Ascending aorta (tissue), 2 donors: ENCODE data around the gene DOCK2. TPM values are rescaled to one million over a fixed set of nuclear protein-coding genes. Genes with fewer than 3 reads are reported as not detected.

Experiments used
- DNase-seq, 2 donors: peaks; one replicate each; pipeline ENCODE4 v3.0.0-alpha.2; 2019; ENCODE audit warnings: low spot score in 2 of 2
- H3K27ac ChIP-seq, 2 donors: fragments of 200-600 bp; sonication (generic); one replicate each; pipeline ENCODE4 v1.5.1; 2016 to 2017; ENCODE audit warnings: mild to moderate bottlenecking in 1 of 2
- H3K27me3 ChIP-seq: fragments of 200-600 bp; sonication (generic); one replicate; pipeline ENCODE4 v1.5.1; 2017
- H3K36me3 ChIP-seq, 2 donors: fragments of 200-600 bp; sonication (generic); one replicate each; pipeline ENCODE4 v1.5.1; 2016
- H3K4me1 ChIP-seq, 2 donors: fragments of 200-600 bp; sonication (generic); one replicate each; pipeline ENCODE4 v1.5.1; 2016 to 2017; ENCODE audit warnings: mild to moderate bottlenecking in 1 of 2
- H3K4me3 ChIP-seq, 2 donors: fragments of 200-600 bp; sonication (generic); one replicate each; pipeline ENCODE4 v1.5.1; 2016 to 2017; ENCODE audit warnings: mild to moderate bottlenecking in 1 of 2
- H3K9me3 ChIP-seq, 2 donors: fragments of 200-600 bp; sonication (generic); one replicate each; pipeline ENCODE4 v1.5.1; 2016
- CTCF ChIP-seq, 3 experiments: fragments of 200-600 bp in 2 of 3; fragments of 450-650 bp in 1 of 3; sonication (generic) in 2 of 3; IDR thresholded peaks; one replicate each; pipeline ENCODE4 v1.5.1; 2016 to 2019; ENCODE audit warnings: antibody characterized with exemption in 3 of 3, mild to moderate bottlenecking in 1 of 3, moderate library complexity in 1 of 3
- intact Hi-C: fragments of 100-400 bp; cut with DNase I; formaldehyde crosslinking; loops from one replicate; pipeline ENCODE4 v1.15.1; 2023
- total RNA-seq: library from RNA; depleted of rRNA; stranded (reverse); fragments of >200 nt; gene quantifications from one replicate; pipeline ENCODE4 v1.1.0, GENCODE V29; 2016

The DOCK2 gene
- total RNA-seq, 1 donor from 2014 or later: 33.1 TPM

DNA sequence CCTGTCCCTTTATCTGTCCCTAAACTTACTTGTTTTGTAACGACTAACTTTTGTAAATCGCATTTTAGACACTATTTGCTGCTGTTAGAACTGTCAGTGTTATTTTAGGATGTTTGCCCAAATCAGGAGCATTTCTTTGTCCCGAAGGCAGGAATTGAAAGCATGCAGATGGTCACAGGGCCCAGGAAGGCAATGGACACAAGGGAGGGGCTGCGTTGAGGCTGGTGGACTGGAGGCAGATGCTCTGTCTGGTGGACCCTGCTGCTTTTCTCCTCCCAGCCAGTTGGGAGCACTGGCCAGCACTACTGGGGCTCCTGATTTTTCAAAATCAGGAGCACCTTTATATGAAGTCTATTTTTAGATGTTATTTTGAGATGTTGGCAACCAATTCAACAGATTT lies 31.7 kb downstream of the DOCK2 start:
- Histone ChIP-seq H3K36me3 (no peaks in the 10 kb centered on the region), H3K9me3 (no peaks in the 10 kb centered on the region), H3K4me1 (no peaks in the 10 kb centered on the region), H3K27me3 (no peaks in the 10 kb centered on the region), H3K27ac (no peak overlapping the region), H3K4me3 (no peak overlapping the region)
- TF ChIP-seq CTCF (IDR thresholded peaks at IDR 0.05): no peak
- DNase-seq: no peak
- intact Hi-C loops: no loop called here

DNA sequence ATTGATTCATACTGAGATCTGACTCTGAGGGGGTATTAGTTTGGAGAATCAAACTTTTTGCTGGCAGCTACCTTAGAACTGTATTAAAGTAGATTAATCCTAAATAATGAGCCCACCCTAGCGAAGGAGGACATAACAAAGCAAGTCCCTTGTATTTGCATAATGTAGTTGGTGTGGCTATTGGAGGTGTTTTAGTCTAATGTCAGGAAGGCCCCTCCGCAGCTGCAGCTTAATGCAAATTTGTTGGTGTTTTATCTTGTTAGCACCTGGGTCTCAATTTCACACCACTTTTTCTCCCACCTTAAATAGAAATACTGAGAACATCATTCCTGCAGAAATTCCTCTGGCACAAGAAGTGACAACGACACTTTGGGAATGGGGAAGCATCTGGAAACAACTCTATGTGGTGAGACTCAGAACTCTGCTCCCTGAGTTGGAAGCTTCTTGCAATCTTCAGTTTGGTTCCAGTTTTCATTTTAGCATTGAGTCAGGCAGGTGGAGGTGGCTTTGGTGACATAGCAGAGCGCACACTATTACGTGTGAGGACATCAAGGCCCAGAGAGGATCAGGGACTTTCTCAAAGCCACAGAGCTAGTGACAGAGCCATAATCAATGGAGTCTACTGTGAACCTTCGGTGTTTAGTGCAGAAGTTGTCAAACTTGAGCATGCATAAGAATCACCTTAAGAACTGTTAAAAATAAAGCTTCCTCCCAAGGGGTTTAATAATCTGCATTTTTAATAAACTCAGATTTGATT lies 33.9 kb downstream of the DOCK2 start:
- H3K4me3 ChIP-seq: no peak overlapping the region
- no peak for DNase-seq
- H3K27me3 ChIP-seq: no peaks in the 10 kb centered on the region
- no peak for TF ChIP-seq CTCF (IDR thresholded peaks at IDR 0.05)
- intact Hi-C loops: no loop called here
- H3K9me3 ChIP-seq: no peaks in the 10 kb centered on the region
- H3K4me1 ChIP-seq: no peaks in the 10 kb centered on the region
- H3K27ac ChIP-seq: no peak overlapping the region
- no peaks in the 10 kb centered on the region for H3K36me3 ChIP-seq

GRCh38 chr5:169682026-169682425 lies 45.0 kb downstream of the DOCK2 start:
- H3K27ac ChIP-seq: no peak overlapping the region
- no peaks in the 10 kb centered on the region for H3K4me1 ChIP-seq
- no peak for TF ChIP-seq CTCF (IDR thresholded peaks at IDR 0.05)
- intact Hi-C loops: no loop called here
- no peaks in the 10 kb centered on the region for H3K27me3 ChIP-seq
- DNase-seq: no peak
- H3K9me3 ChIP-seq: no peaks in the 10 kb centered on the region
- H3K4me3 ChIP-seq: no peak overlapping the region
- H3K36me3 ChIP-seq: no peaks in the 10 kb centered on the region

DNA sequence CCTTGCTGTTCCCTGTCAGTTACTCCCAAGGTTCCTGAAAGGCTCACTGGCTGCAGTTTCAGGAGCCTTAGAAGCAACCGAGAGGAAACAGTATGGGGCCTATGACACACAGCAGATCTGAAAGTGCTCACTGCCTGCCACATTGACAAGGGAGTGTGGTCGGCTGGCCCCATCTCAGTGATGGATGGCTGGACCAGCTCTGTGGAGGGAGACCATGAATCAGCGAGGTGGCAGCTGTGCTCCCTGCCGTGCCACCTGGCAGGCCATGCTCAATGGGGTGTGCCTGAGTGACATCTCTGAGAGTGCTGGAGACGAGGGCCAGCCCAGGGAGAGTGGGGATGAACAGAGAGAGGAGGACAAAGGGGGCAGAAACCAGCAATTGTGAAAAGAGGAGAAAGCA lies 49.1 kb downstream of the DOCK2 start:
- intact Hi-C loops: no loop called here

DNA sequence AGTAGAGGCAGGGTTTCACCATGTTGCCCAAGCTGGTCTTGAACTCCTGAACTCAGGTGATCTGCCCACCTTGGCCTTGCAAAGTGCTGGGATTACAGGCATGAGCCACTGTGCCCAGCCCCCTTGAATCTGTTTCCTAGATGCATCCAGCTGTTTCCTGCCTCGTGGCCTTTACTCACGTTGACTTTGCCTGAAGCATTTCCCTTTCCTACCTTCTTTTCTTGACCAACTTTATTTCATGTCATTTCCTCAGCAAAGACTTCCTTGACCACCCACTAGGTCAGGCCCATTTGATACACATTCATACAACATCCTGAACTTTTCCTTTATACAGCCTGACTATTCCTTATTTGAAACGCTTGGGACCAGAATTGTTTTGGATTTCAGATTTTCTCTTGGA lies 51.0 kb downstream of the DOCK2 start:
- intact Hi-C loops: no loop called here
- Histone ChIP-seq H3K4me1 (no peaks in the 10 kb centered on the region), H3K27me3 (no peaks in the 10 kb centered on the region), H3K36me3 (no peaks in the 10 kb centered on the region), H3K4me3 (no peak overlapping the region), H3K27ac (no peak overlapping the region), H3K9me3 (no peaks in the 10 kb centered on the region)
- no peak for TF ChIP-seq CTCF (IDR thresholded peaks at IDR 0.05)
- no peak for DNase-seq

More for the DNA sequence above, 49.1 kb downstream of the DOCK2 start:
- no peaks in the 10 kb centered on the region for H3K4me1 ChIP-seq
- H3K27me3 ChIP-seq: no peaks in the 10 kb centered on the region
- no peak for TF ChIP-seq CTCF (IDR thresholded peaks at IDR 0.05)
- no peak overlapping the region for H3K4me3 ChIP-seq
- no peak overlapping the region for H3K27ac ChIP-seq
- DNase-seq: no peak
- H3K36me3 ChIP-seq: no peaks in the 10 kb centered on the region
- no peaks in the 10 kb centered on the region for H3K9me3 ChIP-seq

DNA sequence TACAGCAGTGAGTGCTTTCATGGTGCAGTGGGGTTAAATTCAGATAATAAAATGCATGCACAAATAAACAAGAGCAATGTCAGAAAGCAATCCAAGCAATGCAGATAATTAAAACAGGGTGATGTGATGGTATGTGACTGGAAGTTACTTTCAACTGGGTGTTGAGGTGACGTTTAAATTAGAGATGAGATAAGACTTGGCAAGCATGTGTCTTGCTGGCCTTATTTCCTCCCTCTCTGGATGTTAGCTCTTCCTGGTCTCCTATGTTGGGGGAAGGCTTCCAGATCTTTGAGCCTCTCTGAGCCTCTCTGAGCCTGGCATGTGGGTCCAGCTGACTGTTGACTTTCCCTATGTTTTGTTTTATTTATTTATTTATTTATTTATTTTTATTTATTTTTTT lies 54.4 kb downstream of the DOCK2 start:
- H3K9me3 ChIP-seq: no peaks in the 10 kb centered on the region
- H3K27ac ChIP-seq: no peak overlapping the region
- no peak for DNase-seq
- no peak overlapping the region for H3K4me3 ChIP-seq
- H3K4me1 ChIP-seq: no peaks in the 10 kb centered on the region
- no peaks in the 10 kb centered on the region for H3K36me3 ChIP-seq
- H3K27me3 ChIP-seq: no peaks in the 10 kb centered on the region
- intact Hi-C loops: no loop called here
- TF ChIP-seq CTCF (IDR thresholded peaks at IDR 0.05): no peak
